HG03439 (cell line): ENCODE measurements around the gene TSPO2.

Source experiments
- ATAC-seq: cut with Tn5 transposase; IDR thresholded peaks from one replicate; pipeline ENCODE4 v1.9.1; 2021; ENCODE audit warnings: mild to moderate bottlenecking, moderate library complexity; ENCODE audit not compliant: unreplicated experiment

TSPO2 gene

GRCh38 chr6:41027241-41027640, 15.0 kb upstream of the TSPO2 start:
- no peak for ATAC-seq

- ATAC-seq, result peak; percentile 72
These were observed 14.3 kb upstream of the TSPO2 start for GRCh38 chr6:41027799-41028560.

- no peak for ATAC-seq
These were observed 13.5 kb upstream of the TSPO2 start for GRCh38 chr6:41028561-41029412.

GRCh38 chr6:41032830-41033229, 9.4 kb upstream of the TSPO2 start:
- ATAC-seq, result no peak

GRCh38 chr6:41033776-41034175, 8.5 kb upstream of the TSPO2 start:
- ATAC-seq, result no peak

- ATAC-seq, result no peak
These were observed 6.1 kb upstream of the TSPO2 start for GRCh38 chr6:41036186-41036585.

GRCh38 chr6:41036601-41037000, 5.7 kb upstream of the TSPO2 start:
- ATAC-seq, result no peak

GRCh38 chr6:41037107-41037900, 5.0 kb upstream of the TSPO2 start:
- no peak for ATAC-seq

GRCh38 chr6:41038205-41038604, 4.1 kb upstream of the TSPO2 start:
- no peak for ATAC-seq

GRCh38 chr6:41039060-41039998, 2.9 kb upstream of the TSPO2 start, which contains the start of gene UNC5CL:
UNC5CL (minus strand) TSS chr6:41039221; CDS start chr6:41035074, 4,147 bp downstream.
- no peak for ATAC-seq

- no peak for ATAC-seq
These were observed 1.9 kb upstream of the TSPO2 start for GRCh38 chr6:41040101-41040939.

- ATAC-seq, result no peak
These were observed 1.2 kb upstream of the TSPO2 start for GRCh38 chr6:41040940-41041536.

GRCh38 chr6:41043151-41043550, 884 bp downstream of the TSPO2 start:
- no peak for ATAC-seq

- no peak for ATAC-seq
These were observed 3.4 kb downstream of the TSPO2 start for GRCh38 chr6:41045664-41046063.

- ATAC-seq, result no peak
These were observed 3.8 kb downstream of the TSPO2 start for GRCh38 chr6:41046084-41046483.

- no peak for ATAC-seq
These were observed 5.0 kb downstream of the TSPO2 start for GRCh38 chr6:41047306-41047705.

GRCh38 chr6:41047745-41048732, 5.8 kb downstream of the TSPO2 start:
- ATAC-seq, result no peak

- no peak for ATAC-seq
These were observed 7.3 kb downstream of the TSPO2 start for GRCh38 chr6:41049521-41049920.
